ENCODE data around the gene KRTAP10-8.
"Not testable (repeated sequence)": the region's sequence is repeated elsewhere in the genome, so short reads cannot be mapped to it uniquely, and the experiment has no call there.

KRTAP10-8 gene

GRCh38 chr21:44579056-44579832, 32.6 kb upstream of the KRTAP10-8 start:
- DNase-seq (ENCODE audit: low read depth, low spot score): no peak

GRCh38 chr21:44579833-44580144, 32.1 kb upstream of the KRTAP10-8 start:
- DNase-seq (ENCODE audit: low read depth, low spot score): no peak

- not testable (repeated sequence) for DNase-seq (ENCODE audit: low read depth, low spot score)
These were observed 31.6 kb upstream of the KRTAP10-8 start, which contains the start of gene KRTAP10-5 for GRCh38 chr21:44580231-44580821. Gene KRTAP10-5 (minus strand): TSS chr21:44580604. CDS start chr21:44580578, 26 bp downstream.

GRCh38 chr21:44581158-44581557, 30.7 kb upstream of the KRTAP10-8 start:
- no peak for DNase-seq (ENCODE audit: low read depth, low spot score)

- DNase-seq (ENCODE audit: low read depth, low spot score): no peak
These were observed 29.8 kb upstream of the KRTAP10-8 start for GRCh38 chr21:44582055-44582454.

- peak; percentile 63 for DNase-seq (ENCODE audit: low read depth, low spot score)
These were observed 28.6 kb upstream of the KRTAP10-8 start for GRCh38 chr21:44583089-44583799.

GRCh38 chr21:44583800-44584147, 28.1 kb upstream of the KRTAP10-8 start:
- DNase-seq (ENCODE audit: low read depth, low spot score): no peak

GRCh38 chr21:44585892-44586291, 26.0 kb upstream of the KRTAP10-8 start:
- DNase-seq (ENCODE audit: low read depth, low spot score): no peak

GRCh38 chr21:44589094-44589493, 22.8 kb upstream of the KRTAP10-8 start:
- no peak for DNase-seq (ENCODE audit: low read depth, low spot score)

- DNase-seq (ENCODE audit: low read depth, low spot score): no peak
These were observed 22.1 kb upstream of the KRTAP10-8 start for GRCh38 chr21:44589586-44590305.

- DNase-seq (ENCODE audit: low read depth, low spot score): no peak
These were observed 21.6 kb upstream of the KRTAP10-8 start for GRCh38 chr21:44590311-44590721.

- not testable (repeated sequence) for DNase-seq (ENCODE audit: low read depth, low spot score)
These were observed 20.7 kb upstream of the KRTAP10-8 start for GRCh38 chr21:44590897-44591800.

- not testable (repeated sequence) for DNase-seq (ENCODE audit: low read depth, low spot score)
These were observed 20.1 kb upstream of the KRTAP10-8 start for GRCh38 chr21:44591801-44592130.

GRCh38 chr21:44592446-44593311, 19.2 kb upstream of the KRTAP10-8 start, which contains the start of gene KRTAP10-6:
Gene KRTAP10-6 (minus strand): TSS chr21:44592505. CDS start chr21:44592484, 21 bp downstream.
- DNase-seq (ENCODE audit: low read depth, low spot score): no peak

GRCh38 chr21:44593598-44594405, 18.1 kb upstream of the KRTAP10-8 start:
- DNase-seq (ENCODE audit: low read depth, low spot score): peak; percentile 70

GRCh38 chr21:44594406-44594916, 17.4 kb upstream of the KRTAP10-8 start:
- DNase-seq (ENCODE audit: low read depth, low spot score): no peak

GRCh38 chr21:44595524-44595923, 16.4 kb upstream of the KRTAP10-8 start:
- no peak for DNase-seq (ENCODE audit: low read depth, low spot score)

- no peak for DNase-seq (ENCODE audit: low read depth, low spot score)
These were observed 15.7 kb upstream of the KRTAP10-8 start for GRCh38 chr21:44596068-44596725.

Data from ELF-1 (cell line).